Lower leg skin (tissue), 4 donors: ENCODE measurements around the gene FURIN. TPM values are rescaled to one million over a fixed set of nuclear protein-coding genes. Genes with fewer than 3 reads are reported as not detected.
"Not testable (repeated sequence)": the region's sequence is repeated elsewhere in the genome, so short reads cannot be mapped to it uniquely, and the experiment has no call there.

Experiments used
- DNase-seq, 2 donors: peaks; one replicate each; pipeline ENCODE4 v3.0.0-alpha.2; 2019; ENCODE audit warnings: low spot score in 2 of 2
- H3K4me3 ChIP-seq: fragments of 200-600 bp; sonication (generic); 2 replicates; pipeline ENCODE4 v1.5.1; 2017; ENCODE audit warnings: mild to moderate bottlenecking, low read depth; ENCODE audit not compliant: poor library complexity, severe bottlenecking
- CTCF ChIP-seq, 3 donors: fragments of 450-650 bp; IDR thresholded peaks; one replicate each; pipeline ENCODE4 v1.5.1; 2016; ENCODE audit warnings: antibody characterized with exemption in 3 of 3, mild to moderate bottlenecking in 3 of 3, moderate library complexity in 2 of 3
- POLR2A ChIP-seq, 2 donors: fragments of 450-650 bp; IDR thresholded peaks; one replicate each; pipeline ENCODE4 v1.6.1; 2016 to 2017; ENCODE audit warnings: antibody characterized with exemption in 2 of 2, mild to moderate bottlenecking in 1 of 2, moderate library complexity in 1 of 2
- WGBS, 2 donors: methylation state at CpG; one replicate each; pipeline ENCODE4 v1.1.5; 2018; 5-methylcytosine and 5-hydroxymethylcytosine counted together
- intact Hi-C: fragments of 100-400 bp; cut with DNase I; formaldehyde crosslinking; loops from one replicate; pipeline ENCODE4 v1.15.0; 2023; ENCODE audit warnings: low total_unique reads
- total RNA-seq, 4 donors: library from RNA; depleted of rRNA; stranded (reverse); fragments of >200 nt; gene quantifications; one replicate each; pipeline ENCODE4 v1.1.0, GENCODE V29; 2016

The FURIN gene
- total RNA-seq, 4 donors from 2014 or later = 114 to 163 (median 149) TPM

- 45 to 54% methylated on average over 19 of the region's 19 CpGs for WGBS, 2 donors
- TF ChIP-seq POLR2A (IDR thresholded peaks at IDR 0.05) = no peak
- TF ChIP-seq CTCF (IDR thresholded peaks at IDR 0.05) = no peak
- intact Hi-C loops = no loop called here
- no peak overlapping the region for H3K4me3 ChIP-seq
- no peak for DNase-seq
Measured at GRCh38 chr15:90839187-90840071, 29.0 kb upstream of the FURIN start.

- H3K4me3 ChIP-seq = no peak overlapping the region
Measured at GRCh38 chr15:90840157-90840855, 28.1 kb upstream of the FURIN start.

GRCh38 chr15:90840954-90841353 lies 27.4 kb upstream of the FURIN start:
- TF ChIP-seq CTCF (IDR thresholded peaks at IDR 0.05) (no peak), POLR2A (IDR thresholded peaks at IDR 0.05) (no peak)
- 87 to 89% methylated on average over 8 of the region's 8 CpGs for WGBS, 2 donors

More at GRCh38 chr15:90840157-90840855, 28.1 kb upstream of the FURIN start:
- no peak for DNase-seq
- 86 to 92% methylated on average over 18 of the region's 18 CpGs for WGBS, 2 donors
- TF ChIP-seq CTCF (IDR thresholded peaks at IDR 0.05) (no peak), POLR2A (IDR thresholded peaks at IDR 0.05) (no peak)
- intact Hi-C loops = no loop called here

GRCh38 chr15:90844696-90845095 lies 23.7 kb upstream of the FURIN start:
- WGBS, 2 donors = 72 to 82% methylated on average over 5 of the region's 5 CpGs
- no peak for DNase-seq
- no peak for TF ChIP-seq POLR2A (IDR thresholded peaks at IDR 0.05)
- no peak for TF ChIP-seq CTCF (IDR thresholded peaks at IDR 0.05)
- intact Hi-C loops = no loop called here
- no peak overlapping the region for H3K4me3 ChIP-seq

More at GRCh38 chr15:90840954-90841353, 27.4 kb upstream of the FURIN start:
- intact Hi-C loops = no loop called here
- no peak for DNase-seq
- no peak overlapping the region for H3K4me3 ChIP-seq

GRCh38 chr15:90845201-90845949 lies 23.0 kb upstream of the FURIN start:
- TF ChIP-seq POLR2A (IDR thresholded peaks at IDR 0.05) (no peak), CTCF (IDR thresholded peaks at IDR 0.05) (no peak)
- no peak for DNase-seq
- 62 to 64% methylated on average over 9 of the region's 9 CpGs for WGBS, 2 donors
- intact Hi-C loops = no loop called here
- H3K4me3 ChIP-seq = no peak overlapping the region

GRCh38 chr15:90849424-90849823 lies 19.0 kb upstream of the FURIN start:
- H3K4me3 ChIP-seq, intact Hi-C loops, DNase-seq: not testable (repeated sequence)
- 90 to 100% methylated on average over 1 of the region's 1 CpG for WGBS, 2 donors
